Hepatocyte (in vitro differentiated cells): ENCODE results near the gene UVRAG. TPM values are rescaled to one million over a fixed set of nuclear protein-coding genes. Genes with fewer than 3 reads are reported as not detected.

Experiments
- DNase-seq: peaks from one replicate; pipeline ENCODE4 v3.0.0-alpha.2; 2016; ENCODE audit warnings: low spot score
- H2AFZ ChIP-seq: fragments of 200-600 bp; sonication (generic); 2 replicates; pipeline ENCODE4 v1.6.0; 2016; ENCODE audit warnings: antibody characterized with exemption, mild to moderate bottlenecking
- H3K27ac ChIP-seq: fragments of 200-600 bp; sonication (generic); 2 replicates; pipeline ENCODE4 v1.5.1; 2016; ENCODE audit warnings: mild to moderate bottlenecking
- H3K27me3 ChIP-seq: fragments of 200-600 bp; sonication (generic); 2 replicates; pipeline ENCODE4 v1.6.1; 2016
- H3K36me3 ChIP-seq: fragments of 200-600 bp; sonication (generic); replicated peaks from 2 replicates; pipeline ENCODE4 v1.5.1; 2016; ENCODE audit warnings: low read depth; ENCODE audit not compliant: insufficient read depth
- H3K4me1 ChIP-seq: fragments of 200-600 bp; sonication (generic); 2 replicates; pipeline ENCODE4 v1.5.1; 2016; ENCODE audit warnings: mild to moderate bottlenecking, moderate library complexity; ENCODE audit not compliant: insufficient read depth
- H3K4me2 ChIP-seq: fragments of 200-600 bp; sonication (generic); 2 replicates; pipeline ENCODE4 v1.6.0; 2016
- H3K4me3 ChIP-seq: fragments of 200-600 bp; sonication (generic); 2 replicates; pipeline ENCODE4 v1.5.1; 2016; ENCODE audit warnings: mild to moderate bottlenecking
- H3K79me2 ChIP-seq: fragments of 200-600 bp; sonication (generic); 2 replicates; pipeline ENCODE4 v1.6.0; 2017; ENCODE audit warnings: mild to moderate bottlenecking
- H3K9me2 ChIP-seq: fragments of 200-600 bp; sonication (generic); replicated peaks from 2 replicates; pipeline ENCODE4 v1.6.0; 2017; ENCODE audit warnings: mild to moderate bottlenecking; ENCODE audit not compliant: insufficient read depth
- H3K9me3 ChIP-seq: fragments of 200-600 bp; sonication (generic); 2 replicates; pipeline ENCODE4 v1.5.1; 2016; ENCODE audit warnings: low read depth, mild to moderate bottlenecking
- H4K20me1 ChIP-seq: fragments of 200-600 bp; sonication (generic); 2 replicates; pipeline ENCODE4 v1.6.0; 2016; ENCODE audit warnings: mild to moderate bottlenecking; ENCODE audit not compliant: insufficient read depth, poor library complexity, severe bottlenecking
- CTCF ChIP-seq: fragments of 200-600 bp; sonication (generic); IDR thresholded peaks from 2 replicates; pipeline ENCODE4 v1.5.1; 2016; ENCODE audit warnings: antibody characterized with exemption, mild to moderate bottlenecking; ENCODE audit not compliant: poor library complexity
- EZH2 ChIP-seq: fragments of 200-600 bp; sonication (generic); IDR thresholded peaks from 2 replicates; pipeline ENCODE4 v1.6.1; 2016; ENCODE audit warnings: antibody characterized with exemption, mild to moderate bottlenecking, borderline replicate concordance
- EZH2phosphoT487 ChIP-seq: fragments of 200-600 bp; sonication (generic); IDR thresholded peaks from one replicate; pipeline ENCODE4 v1.6.1; 2018; ENCODE audit warnings: antibody characterized with exemption, mild to moderate bottlenecking, low read depth, moderate library complexity; ENCODE audit not compliant: unreplicated experiment, severe bottlenecking
- WGBS: methylation state at CpG from one replicate; pipeline ENCODE4 v1.1.6; 2016; ENCODE audit warnings: low lambda C conversion rate; ENCODE audit errors: missing lambda C conversion rate; 5-methylcytosine and 5-hydroxymethylcytosine counted together
- polyA plus RNA-seq: library from polyadenylated mRNA; unstranded; fragments of >200 nt; fragmentation: Nextera tagmentation; extraction: Ambion mirVana; gene quantifications from 2 replicates; pipeline ENCODE4 v1.2.1, GENCODE V29; 2016
- total RNA-seq: library from RNA; depleted of rRNA; stranded (reverse); fragments of >200 nt; gene quantifications from 2 replicates; pipeline ENCODE4 v1.2.3, GENCODE V29; 2014

Gene UVRAG
- total and polyA plus RNA-seq, 2 experiments from 2014 or later, result 15.3 to 36.5 TPM

- Histone ChIP-seq H4K20me1 (no peaks in the 10 kb centered on the region), H3K9me2 (no peaks in the 10 kb centered on the region), H3K27ac (no peak overlapping the region), H3K4me2 (no peak overlapping the region), H3K4me3 (no peak overlapping the region), H3K9me3 (no peaks in the 10 kb centered on the region), H3K36me3 (no peaks in the 10 kb centered on the region), H2AFZ (no peak overlapping the region), H3K27me3 (no peaks in the 10 kb centered on the region), H3K79me2 (peaks cover 15% of the 10 kb centered on the region), H3K4me1 (no peaks in the 10 kb centered on the region)
- no peak for TF ChIP-seq CTCF
- no peak for TF ChIP-seq EZH2phosphoT487
- TF ChIP-seq EZH2, result no peak
- DNase-seq, result no peak
- WGBS, result 75% methylated on average over 2 of the region's 2 CpGs
Observed at GRCh38 chr11:75954039-75954438, 139.0 kb downstream of the UVRAG start.

- Histone ChIP-seq H3K36me3 (no peaks in the 10 kb centered on the region), H3K9me3 (no peaks in the 10 kb centered on the region), H3K4me2 (no peak overlapping the region), H2AFZ (no peak overlapping the region), H3K79me2 (peaks cover 10% of the 10 kb centered on the region), H3K4me3 (no peak overlapping the region), H3K27me3 (no peaks in the 10 kb centered on the region), H4K20me1 (no peaks in the 10 kb centered on the region), H3K4me1 (no peaks in the 10 kb centered on the region), H3K9me2 (no peaks in the 10 kb centered on the region), H3K27ac (no peak overlapping the region)
- TF ChIP-seq EZH2phosphoT487 (no peak), CTCF (no peak), EZH2 (no peak)
- 91% methylated on average over 5 of the region's 5 CpGs for WGBS
- no peak for DNase-seq
Observed at GRCh38 chr11:75955443-75955842, 140.4 kb downstream of the UVRAG start.

GRCh38 chr11:75959540-75959939 lies 144.5 kb downstream of the UVRAG start:
- TF ChIP-seq EZH2phosphoT487, result no peak
- TF ChIP-seq EZH2, result no peak
- TF ChIP-seq CTCF, result no peak
- H4K20me1 ChIP-seq, result no peaks in the 10 kb centered on the region
- H3K27ac ChIP-seq, result no peak overlapping the region
- H3K79me2 ChIP-seq, result no peaks in the 10 kb centered on the region
- H2AFZ ChIP-seq, result no peak overlapping the region
- H3K4me2 ChIP-seq, result no peak overlapping the region
- no peak overlapping the region for H3K4me3 ChIP-seq
- no peaks in the 10 kb centered on the region for H3K9me3 ChIP-seq
- no peaks in the 10 kb centered on the region for H3K36me3 ChIP-seq
- no peaks in the 10 kb centered on the region for H3K9me2 ChIP-seq
- H3K4me1 ChIP-seq, result no peaks in the 10 kb centered on the region
- DNase-seq, result no peak
- 98% methylated on average over 2 of the region's 2 CpGs for WGBS
- H3K27me3 ChIP-seq, result no peaks in the 10 kb centered on the region

GRCh38 chr11:75964071-75964470 lies 149.1 kb downstream of the UVRAG start:
- no peak overlapping the region for H2AFZ ChIP-seq
- no peaks in the 10 kb centered on the region for H3K36me3 ChIP-seq
- no peaks in the 10 kb centered on the region for H3K9me2 ChIP-seq
- DNase-seq, result no peak
- no peaks in the 10 kb centered on the region for H3K27me3 ChIP-seq
- TF ChIP-seq CTCF, result no peak
- peaks cover 6% of the 10 kb centered on the region for H3K4me1 ChIP-seq
- 96% methylated on average over 2 of the region's 2 CpGs for WGBS
- H4K20me1 ChIP-seq, result no peaks in the 10 kb centered on the region
- H3K4me3 ChIP-seq, result no peak overlapping the region
- no peak overlapping the region for H3K4me2 ChIP-seq
- no peak overlapping the region for H3K27ac ChIP-seq
- no peaks in the 10 kb centered on the region for H3K9me3 ChIP-seq
- H3K79me2 ChIP-seq, result no peaks in the 10 kb centered on the region
